K562 (cell line): Measurements from ENCODE around the gene ZNF296. TPM values are rescaled to one million over a fixed set of nuclear protein-coding genes. Genes with fewer than 3 reads are reported as not detected.

Source experiments
- ATAC-seq: fragments of 200-7000 bp; cut with Tn5 transposase; 3 replicates; pipeline ENCODE4 v1.9.1; 2020; ENCODE audit warnings: moderate library complexity
- BruUV-seq: library from RNA; stranded (reverse); fragments of 400-500 nt; replicated peaks from 2 replicates; lab custom pipeline; 2021; lab: Mats Ljungman, UMichigan
- CTCF ChIA-PET: fragments of 300-600 bp; formaldehyde crosslinking; extraction: SDS; loops from one replicate; lab custom pipeline; 2021; ENCODE audit warnings: low intra/inter-chr PET ratio; lab: Yijun Ruan, JAX
- POLR2A ChIA-PET: fragments of 300-600, 350-650 bp; sonication (Branson Sonifier 250); formaldehyde crosslinking; extraction: SDS; loops from one replicate; lab custom pipeline; 2021; ENCODE audit warnings: antibody characterized with exemption, inconsistent platforms; lab: Yijun Ruan, JAX
- DNase-seq, 4 experiments: peaks; one replicate each; pipeline versions ENCODE4 v3.0.0 to v3.0.0-alpha.2; 2011 to 2018; ENCODE audit warnings: low spot score in 3 of 4, mixed read lengths in 3 of 4; ENCODE audit errors: extremely low read depth in 1 of 4
- FAIRE-seq: peaks from 2 replicates; lab custom pipeline; 2011; peaks lifted over from hg19 to GRCh38; lab: Jason Lieb, UNC
- H2AFZ ChIP-seq: 2 replicates; pipeline ENCODE4 v1.6.0; 2011; ENCODE audit warnings: low read depth, low read length, control low read depth, inconsistent platforms
- H3K27ac ChIP-seq: fragments of 200-600 bp; 3 replicates; pipeline ENCODE4 v1.8.0; 2011; ENCODE audit warnings: low read depth, mild to moderate bottlenecking, control low read depth, inconsistent platforms, low read length, moderate library complexity, mixed read lengths; ENCODE audit errors: extremely low read depth
- H3K27me3 ChIP-seq, 2 experiments: fragments of 300-600 bp in 1 of 2; 2 replicates in 1 of 2; 3 replicates in 1 of 2; pipeline versions ENCODE4 v1.6.0 to v1.8.0; 2011; ENCODE audit warnings: inconsistent platforms in 2 of 2, low read length in 2 of 2, mild to moderate bottlenecking in 1 of 2, mixed read lengths in 1 of 2, moderate library complexity in 1 of 2; ENCODE audit not compliant: control insufficient read depth in 2 of 2, insufficient read depth in 2 of 2
- H3K36me3 ChIP-seq: fragments of 300-600 bp; 3 replicates; pipeline ENCODE4 v1.8.0; 2011; ENCODE audit warnings: mild to moderate bottlenecking, low read length, inconsistent platforms; ENCODE audit not compliant: control insufficient read depth, insufficient read depth
- H3K4me1 ChIP-seq, 2 experiments: fragments of 200-600 bp in 1 of 2; replicated peaks in 1 of 2; 2 replicates in 1 of 2; 3 replicates in 1 of 2; pipeline versions ENCODE4 v1.5.1 to v1.8.0; 2011; ENCODE audit warnings: inconsistent platforms in 2 of 2, low read length in 2 of 2, mild to moderate bottlenecking in 1 of 2, mixed read lengths in 1 of 2, moderate library complexity in 1 of 2; ENCODE audit not compliant: control insufficient read depth in 2 of 2, insufficient read depth in 2 of 2
- H3K4me2 ChIP-seq: 2 replicates; pipeline ENCODE4 v1.6.1; 2011; ENCODE audit warnings: low read length, control low read depth, inconsistent platforms, mixed read lengths; ENCODE audit not compliant: insufficient read depth
- H3K4me3 ChIP-seq: fragments of 200-600 bp; sonication (generic), shearing (Covaris generic); 2 replicates; pipeline ENCODE4 v1.5.1; 2016; ENCODE audit warnings: control low read depth, inconsistent platforms
- H3K79me2 ChIP-seq: fragments of 200-600 bp; 3 replicates; pipeline ENCODE4 v1.8.0; 2011; ENCODE audit warnings: low read length, inconsistent platforms; ENCODE audit not compliant: control insufficient read depth, insufficient read depth
- H3K9ac ChIP-seq, 2 experiments: 2 replicates each; pipeline versions ENCODE4 v1.6.0 to v1.6.1; 2011; ENCODE audit warnings: low read depth in 2 of 2, low read length in 2 of 2, control low read depth in 1 of 2, inconsistent platforms in 1 of 2, mild to moderate bottlenecking in 1 of 2, mixed read lengths in 1 of 2; ENCODE audit not compliant: insufficient read depth in 1 of 2
- H3K9me1 ChIP-seq: one replicate; pipeline ENCODE4 v1.6.0; 2011; ENCODE audit warnings: inconsistent platforms, mild to moderate bottlenecking, low read length, moderate library complexity; ENCODE audit not compliant: control insufficient read depth, insufficient read depth
- H3K9me3 ChIP-seq: replicated peaks from 2 replicates; pipeline ENCODE4 v1.5.1; 2011; ENCODE audit warnings: low read depth, low read length, inconsistent platforms; ENCODE audit not compliant: control insufficient read depth, insufficient read depth
- H4K20me1 ChIP-seq: replicated peaks from 2 replicates; pipeline ENCODE4 v1.6.1; 2011; ENCODE audit warnings: low read length, inconsistent platforms, mixed read lengths; ENCODE audit not compliant: control insufficient read depth, insufficient read depth
- EP300 ChIP-seq: IDR thresholded peaks from 2 replicates; pipeline ENCODE4 v1.6.1; 2012; ENCODE audit warnings: low read length, improper control_type of control experiment
- HDGF ChIP-seq: fragments of 450-650 bp; IDR thresholded peaks from 2 replicates; pipeline ENCODE4 v1.6.1; 2016
- KDM1A ChIP-seq, 2 experiments: fragments of 450-650 bp; IDR thresholded peaks; 2 replicates each; pipeline ENCODE4 v1.6.1; 2016; ENCODE audit warnings: mild to moderate bottlenecking in 2 of 2
- NELFE ChIP-seq: IDR thresholded peaks from 2 replicates; pipeline ENCODE4 v1.6.1; 2011; ENCODE audit warnings: mild to moderate bottlenecking; ENCODE audit not compliant: insufficient read depth, insufficient read length
- NR2C1 ChIP-seq, 2 experiments: fragments of 450-650 bp; IDR thresholded peaks; 2 replicates each; pipeline ENCODE4 v1.6.1; 2017; ENCODE audit warnings: mild to moderate bottlenecking in 2 of 2, antibody characterized with exemption in 1 of 2, inconsistent platforms in 1 of 2, missing compliant biosample characterization in 1 of 2, missing genetic modification characterization in 1 of 2
- YBX1 ChIP-seq: fragments of 450-650 bp; IDR thresholded peaks from 2 replicates; pipeline ENCODE4 v1.7.1; 2016; ENCODE audit warnings: mild to moderate bottlenecking
- ZNF398 ChIP-seq: fragments of 250-450 bp; sonication (Bioruptor Pico); IDR thresholded peaks from 2 replicates; pipeline ENCODE4 v1.8.0; 2021; ENCODE audit warnings: moderate library complexity, mild to moderate bottlenecking, inconsistent platforms
- ZNF830 ChIP-seq: fragments of 250-450 bp; sonication (Bioruptor Pico); IDR thresholded peaks from 2 replicates; pipeline ENCODE4 v1.5.0; 2021; ENCODE audit warnings: mild to moderate bottlenecking
- WGBS: fragments of 100-300 bp; shearing (Covaris generic); methylation state at CpG from one replicate; pipeline ENCODE4 v1.1.6; 2016; ENCODE audit warnings: low coverage, mixed read lengths; ENCODE audit not compliant: insufficient coverage; ENCODE audit errors: missing lambda C conversion rate; 5-methylcytosine and 5-hydroxymethylcytosine counted together
- in situ Hi-C: fragments of 300-500 bp; cut with MboI; formaldehyde crosslinking; loops from 4 replicates; pipeline ENCODE4 v1.15.0; 2018; ENCODE audit warnings: inconsistent platforms, mixed read lengths
- intact Hi-C: fragments of 100-400 bp; cut with micrococcal nuclease; formaldehyde crosslinking; loops from 2 replicates; pipeline ENCODE4 v1.14.2; 2022
- polyA plus RNA-seq, 8 experiments: library from polyadenylated mRNA; depleted of rRNA in 4 of 8; stranded (reverse) in 5 of 8; unstranded in 3 of 8; fragments of >200 nt; fragmentation: Nextera tagmentation in 2 of 8; fragmentation: Illumina TruSeq in 1 of 8; extraction: Ambion mirVana in 2 of 8; extraction: Trizol in 1 of 8; gene quantifications; 2 replicates each; pipeline versions ENCODE4 v1.2.1 to v1.2.3, GENCODE V29; 2011 to 2014; ENCODE audit warnings: inconsistent platforms in 1 of 8, missing spikeins in 1 of 8
- total RNA-seq, 7 experiments: library from RNA; depleted of rRNA in 6 of 7; stranded (reverse); fragments of >200 nt in 6 of 7; fragmentation: Illumina TruSeq in 2 of 7; extraction: Trizol in 2 of 7; gene quantifications; 2 replicates each; pipeline versions ENCODE4 v1.2.1 to v1.2.3, GENCODE V29; 2011 to 2021; ENCODE audit warnings: low replicate concordance in 1 of 7
- TF ChIP-seq, protein P1 (sequence below): conservative IDR thresholded peaks from 2 replicates; pipeline ENCODE4 v1.6.1; 2011; ENCODE audit warnings: low read depth, mild to moderate bottlenecking, low read length; ENCODE audit not compliant: control insufficient read depth
- TF ChIP-seq, protein P2 (sequence below): sonication (generic); formaldehyde crosslinking; IDR thresholded peaks from 2 replicates; pipeline ENCODE4 v1.8.0; 2022; ENCODE audit warnings: missing genetic modification reagents, mild to moderate bottlenecking, borderline replicate concordance

The ZNF296 gene
- total and polyA plus RNA-seq, 9 of the 15 experiments (the other 6 are each of a cell fraction or from before 2014, with no cell fraction given), result 0.03 to 8.8 (median 0.47) TPM; not detected in 1

GRCh38 chr19:45100201-45100600 is 23.9 kb upstream of the ZNF296 start:
- Histone ChIP-seq H3K36me3 (peaks cover 62% of the 10 kb centered on the region; the same call in 2 of the 3 replicates), H3K79me2 (peaks cover 97% of the 10 kb centered on the region), H4K20me1 (peaks cover 78% of the 10 kb centered on the region), H2AFZ (no peak overlapping the region), H3K27me3 (no peaks in the 10 kb centered on the region), H3K4me3 (no peak overlapping the region), H3K27ac (no peak overlapping the region), H3K9ac (peak overlapping the region in 1 of 2 experiments; percentile 63; a peak in 1 of 4 replicates), H3K4me1 (peaks cover 37 to 63% of the 10 kb centered on the region in 2 experiments), H3K9me3 (no peaks in the 10 kb centered on the region), H3K9me1 (peaks cover 15% of the 10 kb centered on the region), H3K4me2 (no peak overlapping the region)
- ChIA-PET CTCF (no interaction called here), POLR2A (interaction anchor here (1.0 kb wide), 1 partner anchor 14 kb away, joined by 4 read pairs; no protein-coding TSS in a partner anchor)
- ATAC-seq, result no peak
- intact Hi-C loops, result no loop called here
- no peak for TF ChIP-seq NELFE
- TF ChIP-seq, protein P1, sequence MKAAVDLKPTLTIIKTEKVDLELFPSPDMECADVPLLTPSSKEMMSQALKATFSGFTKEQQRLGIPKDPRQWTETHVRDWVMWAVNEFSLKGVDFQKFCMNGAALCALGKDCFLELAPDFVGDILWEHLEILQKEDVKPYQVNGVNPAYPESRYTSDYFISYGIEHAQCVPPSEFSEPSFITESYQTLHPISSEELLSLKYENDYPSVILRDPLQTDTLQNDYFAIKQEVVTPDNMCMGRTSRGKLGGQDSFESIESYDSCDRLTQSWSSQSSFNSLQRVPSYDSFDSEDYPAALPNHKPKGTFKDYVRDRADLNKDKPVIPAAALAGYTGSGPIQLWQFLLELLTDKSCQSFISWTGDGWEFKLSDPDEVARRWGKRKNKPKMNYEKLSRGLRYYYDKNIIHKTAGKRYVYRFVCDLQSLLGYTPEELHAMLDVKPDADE, result no peak
- no peak for TF ChIP-seq YBX1
- TF ChIP-seq HDGF, result no peak
- no peak for TF ChIP-seq EP300
- TF ChIP-seq, protein P2, sequence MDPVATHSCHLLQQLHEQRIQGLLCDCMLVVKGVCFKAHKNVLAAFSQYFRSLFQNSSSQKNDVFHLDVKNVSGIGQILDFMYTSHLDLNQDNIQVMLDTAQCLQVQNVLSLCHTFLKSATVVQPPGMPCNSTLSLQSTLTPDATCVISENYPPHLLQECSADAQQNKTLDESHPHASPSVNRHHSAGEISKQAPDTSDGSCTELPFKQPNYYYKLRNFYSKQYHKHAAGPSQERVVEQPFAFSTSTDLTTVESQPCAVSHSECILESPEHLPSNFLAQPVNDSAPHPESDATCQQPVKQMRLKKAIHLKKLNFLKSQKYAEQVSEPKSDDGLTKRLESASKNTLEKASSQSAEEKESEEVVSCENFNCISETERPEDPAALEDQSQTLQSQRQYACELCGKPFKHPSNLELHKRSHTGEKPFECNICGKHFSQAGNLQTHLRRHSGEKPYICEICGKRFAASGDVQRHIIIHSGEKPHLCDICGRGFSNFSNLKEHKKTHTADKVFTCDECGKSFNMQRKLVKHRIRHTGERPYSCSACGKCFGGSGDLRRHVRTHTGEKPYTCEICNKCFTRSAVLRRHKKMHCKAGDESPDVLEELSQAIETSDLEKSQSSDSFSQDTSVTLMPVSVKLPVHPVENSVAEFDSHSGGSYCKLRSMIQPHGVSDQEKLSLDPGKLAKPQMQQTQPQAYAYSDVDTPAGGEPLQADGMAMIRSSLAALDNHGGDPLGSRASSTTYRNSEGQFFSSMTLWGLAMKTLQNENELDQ (CRISPR knock-in tag), result no peak
- TF ChIP-seq ZNF830 (CRISPR knock-in tag), result no peak
- TF ChIP-seq KDM1A (IDR thresholded peaks at IDR 0.05), result no peak
- no peak for TF ChIP-seq ZNF398 (CRISPR knock-in tag)
- TF ChIP-seq NR2C1 (IDR thresholded peaks at IDR 0.05), result no peak
- TF ChIP-seq NR2C1 (tag; IDR thresholded peaks at IDR 0.05), result no peak
- 87% methylated on average over 3 of the region's 3 CpGs for WGBS
- FAIRE-seq, result no peak
- BruUV-seq, result no TSS peak
- no peak for DNase-seq
- in situ Hi-C loops, result no loop called here
